Activated CD8-positive, alpha-beta T cell treated with anti-CD3 and anti-CD28 coated beads for 36 hours (primary cell): ENCODE data around the gene EXOC3L4. TPM values are rescaled to one million over a fixed set of nuclear protein-coding genes. Genes with fewer than 3 reads are reported as not detected.
A peak's percentile ranks its signal among the peaks of the same experiment; 100 is the strongest.

Experiments used
- ATAC-seq: fragments of 200-7000 bp; cut with Tn5 transposase; one replicate; pipeline ENCODE4 v1.10.0; 2021; ENCODE audit warnings: mild to moderate bottlenecking, moderate library complexity
- CTCF ChIA-PET: fragments of 350-600 bp; sonication (Branson Sonifier 250); formaldehyde crosslinking; loops from one replicate; lab custom pipeline; 2021; ENCODE audit warnings: antibody characterized with exemption; lab: Charles Lee
- POLR2A ChIA-PET: fragments of 350-600 bp; sonication (Branson Sonifier 250); formaldehyde crosslinking; loops from one replicate; lab custom pipeline; 2021; ENCODE audit warnings: antibody characterized with exemption; lab: Charles Lee
- DNase-seq: peaks from one replicate; pipeline ENCODE4 v3.0.0-alpha.2; 2020
- H3K27ac Mint-ChIP-seq: one replicate; pipeline ENCODE4 v1.8.0; 2021; ENCODE audit warnings: mild to moderate bottlenecking, mixed read lengths
- H3K27me3 Mint-ChIP-seq: one replicate; pipeline ENCODE4 v1.8.0; 2021; ENCODE audit warnings: mixed read lengths
- H3K36me3 Mint-ChIP-seq: one replicate; pipeline ENCODE4 v1.8.0; 2021; ENCODE audit warnings: low read depth, mixed read lengths
- H3K4me1 Mint-ChIP-seq: one replicate; pipeline ENCODE4 v1.8.0; 2021; ENCODE audit warnings: low read depth, mixed read lengths
- H3K4me3 Mint-ChIP-seq: one replicate; pipeline ENCODE4 v1.8.0; 2021; ENCODE audit warnings: mild to moderate bottlenecking, moderate library complexity, mixed read lengths
- H3K9me3 Mint-ChIP-seq: one replicate; pipeline ENCODE4 v1.8.0; 2021; ENCODE audit warnings: mixed read lengths
- intact Hi-C: fragments of 100-400 bp; cut with micrococcal nuclease; formaldehyde crosslinking; loops from one replicate; pipeline ENCODE4 v1.10.0; 2022
- total RNA-seq, 2 experiments: library from RNA; stranded (reverse); gene quantifications; one replicate each; pipeline ENCODE4 v1.2.3, GENCODE V29; 2021
- TF ChIP-seq, protein P1 (sequence below): fragments of 200-600 bp; IDR thresholded peaks from one replicate; pipeline ENCODE4 v1.8.0; 2022; ENCODE audit warnings: antibody characterized with exemption, mild to moderate bottlenecking

The EXOC3L4 gene
- total RNA-seq, 2 experiments from 2014 or later = not detected

DNA sequence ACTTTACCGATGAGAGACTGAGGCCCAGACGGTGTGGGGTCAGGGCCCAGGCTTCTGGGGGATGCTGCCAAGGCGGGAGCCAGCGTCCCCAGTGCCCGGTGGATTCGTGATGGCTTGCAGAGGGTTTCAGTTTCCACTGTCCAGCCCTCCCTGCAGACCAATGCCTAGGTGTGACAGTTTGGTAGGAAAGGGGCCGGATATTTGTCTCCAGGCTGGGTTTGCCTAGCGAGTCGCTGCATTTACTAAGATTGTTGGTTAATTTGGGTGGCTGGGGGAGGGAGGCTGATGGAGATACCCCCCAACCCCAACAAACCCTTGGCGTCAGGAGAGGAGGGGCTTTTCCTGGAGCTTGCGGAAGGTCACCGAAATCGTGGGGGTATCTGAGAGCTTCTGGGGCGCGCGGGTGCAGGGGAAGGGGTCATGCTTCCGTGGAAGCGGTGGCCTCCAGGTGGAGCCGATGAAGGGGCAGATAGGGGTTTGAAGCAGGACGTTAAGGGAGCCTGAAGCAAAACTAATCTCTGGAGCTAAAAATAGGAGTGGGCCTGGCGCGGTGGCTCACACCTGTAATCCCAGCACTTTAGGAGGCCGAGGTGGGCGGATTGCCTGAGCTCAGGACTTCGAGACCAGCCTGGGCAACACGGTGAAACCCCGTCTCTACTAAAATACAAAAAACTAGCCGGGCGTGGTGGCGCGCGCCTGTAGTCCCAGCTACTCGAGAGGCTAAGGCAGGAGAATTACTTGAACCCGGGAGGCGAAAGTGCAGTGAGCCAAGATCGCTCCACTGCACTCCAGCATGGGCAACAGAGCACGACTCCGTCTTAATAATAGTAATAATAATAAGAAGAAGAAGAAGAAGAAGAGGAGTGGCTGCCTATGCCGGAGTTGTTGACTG lies 36.1 kb upstream of the EXOC3L4 start:
- intact Hi-C loops = no loop called here
- Mint-ChIP-seq H3K36me3 (no peaks in the 10 kb centered on the region), H3K27ac (no peak overlapping the region), H3K9me3 (no peaks in the 10 kb centered on the region), H3K4me3 (peak overlapping the region; percentile 58), H3K4me1 (peaks cover 2% of the 10 kb centered on the region), H3K27me3 (peaks cover 37% of the 10 kb centered on the region)
- DNase-seq (no peak), ATAC-seq (no peak)
- ChIA-PET CTCF (no interaction called here), POLR2A (no interaction called here)
- TF ChIP-seq, protein P1, sequence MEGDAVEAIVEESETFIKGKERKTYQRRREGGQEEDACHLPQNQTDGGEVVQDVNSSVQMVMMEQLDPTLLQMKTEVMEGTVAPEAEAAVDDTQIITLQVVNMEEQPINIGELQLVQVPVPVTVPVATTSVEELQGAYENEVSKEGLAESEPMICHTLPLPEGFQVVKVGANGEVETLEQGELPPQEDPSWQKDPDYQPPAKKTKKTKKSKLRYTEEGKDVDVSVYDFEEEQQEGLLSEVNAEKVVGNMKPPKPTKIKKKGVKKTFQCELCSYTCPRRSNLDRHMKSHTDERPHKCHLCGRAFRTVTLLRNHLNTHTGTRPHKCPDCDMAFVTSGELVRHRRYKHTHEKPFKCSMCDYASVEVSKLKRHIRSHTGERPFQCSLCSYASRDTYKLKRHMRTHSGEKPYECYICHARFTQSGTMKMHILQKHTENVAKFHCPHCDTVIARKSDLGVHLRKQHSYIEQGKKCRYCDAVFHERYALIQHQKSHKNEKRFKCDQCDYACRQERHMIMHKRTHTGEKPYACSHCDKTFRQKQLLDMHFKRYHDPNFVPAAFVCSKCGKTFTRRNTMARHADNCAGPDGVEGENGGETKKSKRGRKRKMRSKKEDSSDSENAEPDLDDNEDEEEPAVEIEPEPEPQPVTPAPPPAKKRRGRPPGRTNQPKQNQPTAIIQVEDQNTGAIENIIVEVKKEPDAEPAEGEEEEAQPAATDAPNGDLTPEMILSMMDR = no peak

DNA sequence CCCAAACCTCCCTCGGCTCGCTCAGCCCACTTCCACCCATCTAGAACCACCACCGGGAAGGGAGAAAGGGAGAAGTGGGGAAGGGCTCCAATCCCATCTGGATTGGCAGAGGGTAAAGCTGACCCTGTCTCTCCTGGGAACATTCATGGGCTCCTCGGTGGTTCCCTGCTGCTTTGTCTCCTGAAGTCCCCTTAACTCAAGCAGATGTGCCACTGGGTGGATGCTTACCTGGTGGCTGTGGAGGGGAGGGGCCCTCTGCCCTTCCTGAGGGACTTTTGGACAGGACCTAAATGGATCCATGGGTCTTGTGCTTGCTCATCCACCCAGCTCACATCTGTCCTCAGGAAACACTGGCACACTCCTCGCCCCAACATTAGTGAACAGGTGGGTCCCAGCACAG lies 35.0 kb upstream of the EXOC3L4 start:
- H3K27ac Mint-ChIP-seq = no peak overlapping the region
- peaks cover 38% of the 10 kb centered on the region for H3K27me3 Mint-ChIP-seq
- no peak for ATAC-seq
- DNase-seq = no peak
- no peaks in the 10 kb centered on the region for H3K36me3 Mint-ChIP-seq
- TF ChIP-seq, protein P1 = no peak
- intact Hi-C loops = no loop called here
- CTCF ChIA-PET = no interaction called here
- peaks cover 2% of the 10 kb centered on the region for H3K4me1 Mint-ChIP-seq
- no peak overlapping the region for H3K4me3 Mint-ChIP-seq
- H3K9me3 Mint-ChIP-seq = no peaks in the 10 kb centered on the region
- POLR2A ChIA-PET = interaction anchor here (0.6 kb wide), 1 partner anchor 56 kb away, joined by 3 read pairs; no protein-coding TSS in a partner anchor

DNA sequence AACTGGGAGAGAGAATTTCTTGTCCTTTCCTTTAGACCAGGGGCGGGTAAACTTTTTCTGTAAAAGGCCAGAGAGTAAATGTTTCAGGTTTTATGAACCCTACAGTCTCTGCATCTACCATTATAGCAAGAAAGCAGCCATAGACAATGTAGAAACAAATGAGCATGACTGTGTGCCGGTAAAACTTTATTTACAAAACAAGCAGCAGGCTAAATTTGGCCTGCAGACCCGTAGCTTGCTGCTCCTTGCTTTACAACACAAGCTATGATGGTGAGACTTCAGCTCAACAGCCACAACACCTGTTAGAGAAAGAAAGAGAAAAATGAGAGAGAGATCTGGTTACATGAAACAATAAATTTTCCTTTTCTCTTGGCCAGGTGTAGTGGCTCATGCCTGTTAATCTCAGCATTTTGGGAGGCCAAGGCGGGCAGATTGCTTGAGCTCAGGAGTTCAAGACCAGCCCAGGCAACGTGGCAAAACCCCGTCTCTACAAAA lies 33.0 kb upstream of the EXOC3L4 start:
- DNase-seq (no peak), ATAC-seq (no peak)
- H3K27ac Mint-ChIP-seq = no peak overlapping the region
- intact Hi-C loops = no loop called here
- CTCF ChIA-PET = interaction anchor here (1.6 kb wide), 1 partner anchor 13 kb away, joined by 6 read pairs; no protein-coding TSS in a partner anchor
- no peaks in the 10 kb centered on the region for H3K4me1 Mint-ChIP-seq
- no peaks in the 10 kb centered on the region for H3K36me3 Mint-ChIP-seq
- H3K4me3 Mint-ChIP-seq = no peak overlapping the region
- no peaks in the 10 kb centered on the region for H3K9me3 Mint-ChIP-seq
- TF ChIP-seq, protein P1 = no peak
- POLR2A ChIA-PET = no interaction called here
- peaks cover 26% of the 10 kb centered on the region for H3K27me3 Mint-ChIP-seq

DNA sequence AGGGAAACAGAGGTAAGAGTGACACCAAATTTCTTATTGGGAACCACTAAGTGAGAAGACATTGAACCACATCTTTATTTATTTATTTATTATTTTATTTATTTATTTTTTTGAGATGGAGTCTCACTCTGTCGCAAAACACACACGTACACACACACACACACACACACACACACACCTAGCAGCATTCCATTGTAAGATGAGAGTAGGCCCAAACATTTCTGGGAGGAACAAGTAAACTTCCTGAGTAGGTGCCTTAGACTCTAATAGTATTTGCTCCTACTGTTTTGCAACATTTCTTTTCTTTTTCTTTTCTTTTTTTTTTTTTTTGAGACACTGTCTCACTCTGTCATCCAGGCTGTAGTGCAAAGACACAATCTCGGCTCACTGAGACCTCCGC lies 30.1 kb upstream of the EXOC3L4 start:
- POLR2A ChIA-PET = no interaction called here
- no peak overlapping the region for H3K27ac Mint-ChIP-seq
- TF ChIP-seq, protein P1 = no peak
- ATAC-seq (no peak), DNase-seq (no peak)
- intact Hi-C loops = no loop called here
- H3K27me3 Mint-ChIP-seq = peaks cover 13% of the 10 kb centered on the region
- CTCF ChIA-PET = no interaction called here
- no peaks in the 10 kb centered on the region for H3K36me3 Mint-ChIP-seq
- H3K9me3 Mint-ChIP-seq = no peaks in the 10 kb centered on the region
- H3K4me3 Mint-ChIP-seq = no peak overlapping the region
- no peaks in the 10 kb centered on the region for H3K4me1 Mint-ChIP-seq

DNA sequence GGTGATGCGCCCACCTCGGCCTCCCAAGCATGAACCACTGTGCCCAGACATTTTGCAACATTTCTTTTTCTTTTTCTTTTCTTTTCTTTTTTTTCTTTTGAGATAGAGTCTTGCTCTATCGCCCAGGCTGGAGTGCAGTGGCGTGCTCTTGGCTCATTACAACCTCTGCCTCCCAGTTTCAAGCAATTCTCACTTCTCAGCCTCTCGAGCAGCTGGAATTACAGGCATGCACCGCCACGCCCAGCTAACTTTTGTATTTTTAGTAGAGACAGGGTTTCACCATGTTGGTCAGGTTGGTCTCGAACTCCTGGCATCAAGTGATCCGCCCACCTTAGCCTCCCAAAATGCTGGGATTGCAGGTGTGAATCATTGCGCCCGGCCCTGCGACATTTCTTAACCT lies 29.5 kb upstream of the EXOC3L4 start:
- POLR2A ChIA-PET = no interaction called here
- CTCF ChIA-PET = interaction anchor here (1.1 to 1.2 kb wide), 2 partner anchors 40 to 370 kb away, joined by 3 to 4 read pairs; no protein-coding TSS in a partner anchor
- H3K27ac Mint-ChIP-seq = no peak overlapping the region
- DNase-seq (no peak), ATAC-seq (no peak)
- H3K9me3 Mint-ChIP-seq = no peaks in the 10 kb centered on the region
- intact Hi-C loops = no loop called here
- H3K27me3 Mint-ChIP-seq = peaks cover 7% of the 10 kb centered on the region
- no peaks in the 10 kb centered on the region for H3K4me1 Mint-ChIP-seq
- H3K36me3 Mint-ChIP-seq = no peaks in the 10 kb centered on the region
- TF ChIP-seq, protein P1 = no peak
- H3K4me3 Mint-ChIP-seq = no peak overlapping the region
